Stimulated activated CD4-positive, alpha-beta T cell treated with anti-CD3 and anti-CD28 coated beads, Interleukin-12 subunit alpha, Interleukin-12 subunit beta, amount 100 ng/mL, for 48 hours (primary cell): ENCODE measurements around the gene SCN4A.
A peak's percentile ranks its signal among the peaks of the same experiment; 100 is the strongest.
"Not testable (repeated sequence)": the region's sequence is repeated elsewhere in the genome, so short reads cannot be mapped to it uniquely, and the experiment has no call there.

Experiments
- DNase-seq, 3 donors: peaks; one replicate each; pipeline ENCODE4 v3.0.0-alpha.2; 2020; ENCODE audit warnings: low read depth in 2 of 3, low spot score in 1 of 3

Gene SCN4A

DNA sequence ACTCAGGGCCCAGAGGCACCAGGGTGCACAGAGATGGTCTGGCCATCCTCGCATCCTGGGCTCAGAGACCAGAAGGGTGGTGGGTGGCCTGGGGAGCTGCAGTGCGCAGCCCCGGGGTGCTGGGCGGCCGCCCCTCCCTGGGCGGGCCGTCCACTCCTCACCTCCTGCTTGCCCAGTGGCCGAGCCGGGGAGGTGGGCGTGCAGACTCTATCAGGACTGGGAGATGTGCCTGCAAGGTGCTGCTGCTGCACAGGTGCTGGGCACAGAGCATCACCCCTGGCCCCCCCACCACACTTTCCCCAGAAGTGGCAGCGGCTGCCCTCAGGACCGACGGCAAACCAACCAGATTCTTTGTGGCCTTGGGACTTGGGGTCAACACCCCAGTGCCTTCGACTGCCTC is at the start of gene SCN4A:
TSS of gene SCN4A (minus strand) at position 123 of the 400 bp plus-strand sequence. CDS start at position 46, 77 bp downstream.
- no peak for DNase-seq

DNA sequence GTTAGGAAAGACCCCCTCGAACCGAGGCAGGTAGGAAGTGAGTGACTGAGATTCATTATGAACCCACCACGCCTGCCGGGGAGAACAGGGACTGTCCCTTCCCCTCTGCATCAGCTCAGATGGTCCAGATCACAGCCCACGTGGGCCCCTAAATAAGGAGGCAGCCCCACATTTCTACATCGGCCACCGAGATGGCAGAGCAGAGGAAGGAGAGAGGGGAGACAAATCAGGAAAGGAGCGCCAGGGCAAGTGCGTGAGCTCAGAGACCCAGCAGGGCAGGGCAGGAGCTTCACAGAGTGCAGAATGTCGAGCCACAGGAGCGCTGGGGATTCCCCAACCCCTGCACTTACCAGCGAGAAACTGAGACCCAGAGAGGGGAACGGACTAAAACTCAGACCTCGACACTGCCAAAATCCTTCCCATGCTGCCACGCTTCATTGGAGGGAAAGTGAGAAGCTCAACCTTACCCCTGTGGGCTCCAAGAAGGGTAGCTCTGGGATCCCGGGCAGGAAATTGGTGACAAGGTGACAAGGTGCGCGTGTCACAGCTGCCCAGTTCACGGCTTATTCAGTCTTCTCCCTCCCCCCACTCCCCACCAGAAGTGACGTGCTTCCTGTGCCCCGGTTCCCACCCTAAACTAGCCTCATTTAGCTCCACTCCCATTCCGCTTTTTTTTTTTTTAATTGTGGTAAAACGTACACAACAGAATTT is 47.5 kb upstream of the SCN4A start, which contains the start of gene ICAM2:
TSS of gene ICAM2 (minus strand) at position 578 of the 711 bp plus-strand sequence. CDS start 13,942 bp downstream, outside the sequence.
- DNase-seq: peak; percentile 77 to 79 (median 78)

DNA sequence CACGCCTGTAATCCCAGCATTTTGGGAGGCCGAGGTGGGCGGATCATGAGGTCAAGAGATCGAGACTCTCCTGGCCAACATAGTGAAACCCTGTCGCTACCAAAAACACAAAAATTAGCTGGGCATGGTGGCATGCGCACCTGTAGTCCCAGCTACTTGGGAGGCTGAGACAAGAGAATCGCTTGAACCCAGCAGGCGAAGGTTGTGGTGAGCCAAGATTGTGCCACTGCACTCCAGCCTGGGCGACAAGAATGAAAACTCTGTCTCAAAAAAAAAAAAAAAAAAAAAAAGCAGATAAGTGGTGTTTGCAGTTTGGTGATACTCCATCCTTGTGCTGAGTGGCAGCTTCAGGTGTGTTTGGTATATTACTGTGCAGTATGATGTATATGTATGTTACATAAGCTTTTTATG is 46.8 kb upstream of the SCN4A start:
- not testable (repeated sequence) for DNase-seq

DNA sequence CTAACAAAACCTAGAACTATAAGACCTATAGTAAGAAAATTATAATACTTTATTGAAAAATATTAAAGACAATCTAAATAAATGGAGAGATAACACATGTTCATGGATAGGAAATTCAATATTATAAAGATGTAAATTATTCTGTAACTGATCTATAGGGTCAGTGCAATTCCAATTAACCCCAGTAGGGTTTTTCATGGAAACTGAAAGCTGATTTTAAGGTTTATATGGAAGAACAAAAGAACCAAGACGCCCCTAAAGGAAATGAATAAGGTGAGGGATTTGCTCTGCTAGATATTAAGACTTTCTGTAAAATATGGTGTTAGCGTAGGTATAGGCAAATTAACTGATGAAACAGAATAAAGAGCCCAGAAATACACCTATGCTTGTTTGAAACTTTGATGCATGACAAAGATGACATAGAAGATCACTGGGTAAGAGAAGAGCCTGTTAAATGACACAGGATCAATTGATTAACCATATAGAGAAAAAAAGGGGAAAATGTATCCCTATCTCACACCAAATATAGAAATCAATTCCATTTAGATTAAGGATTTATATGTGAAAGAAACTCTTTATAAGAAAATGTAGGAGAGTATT is 44.8 kb upstream of the SCN4A start:
- no peak for DNase-seq

DNA sequence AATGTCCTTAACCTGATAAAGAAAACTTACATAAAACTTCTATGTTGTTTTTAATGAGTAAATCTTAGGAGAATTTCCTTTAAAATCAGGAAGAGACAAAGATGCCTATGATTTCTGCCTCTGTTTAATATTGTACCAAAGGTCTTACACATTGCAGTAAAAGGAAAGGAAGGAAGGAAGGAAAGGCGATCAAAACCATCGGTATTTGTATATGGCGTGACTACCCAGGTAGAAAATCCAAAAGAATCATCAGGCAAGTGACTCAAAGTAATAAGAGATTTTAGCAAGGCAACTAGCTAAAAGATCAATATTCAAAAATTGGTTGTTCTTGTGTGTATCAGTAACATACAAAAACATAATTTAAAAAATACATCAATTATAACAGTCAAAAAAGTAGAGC is 44.3 kb upstream of the SCN4A start:
- DNase-seq: no peak

DNA sequence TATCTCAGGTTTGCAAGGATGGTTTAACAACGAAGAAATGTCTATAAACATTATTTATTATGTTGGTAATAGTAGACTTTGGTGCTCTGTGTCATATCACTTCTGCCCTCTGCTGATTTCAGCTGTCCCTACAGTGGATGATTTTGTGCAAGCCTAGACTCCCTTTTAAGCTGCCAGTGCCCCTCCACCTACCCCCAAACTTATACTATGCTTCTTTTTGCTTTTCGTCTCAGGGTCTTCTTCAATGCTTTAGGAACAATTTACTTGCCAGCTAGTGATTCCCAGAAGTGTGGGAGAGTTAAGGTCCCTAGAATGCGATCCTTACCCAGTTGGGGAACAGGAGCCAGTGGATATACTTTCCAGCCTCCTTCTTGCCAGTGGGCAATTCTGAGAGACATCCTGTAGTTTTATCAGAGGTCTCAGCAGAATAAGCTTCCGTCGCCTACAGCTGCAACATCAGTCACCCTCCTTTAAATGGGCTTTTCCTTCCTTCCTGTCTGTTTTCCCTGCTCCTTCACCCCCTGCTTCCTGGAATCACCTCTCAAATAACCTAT is 43.6 kb upstream of the SCN4A start:
- DNase-seq: no peak

DNA sequence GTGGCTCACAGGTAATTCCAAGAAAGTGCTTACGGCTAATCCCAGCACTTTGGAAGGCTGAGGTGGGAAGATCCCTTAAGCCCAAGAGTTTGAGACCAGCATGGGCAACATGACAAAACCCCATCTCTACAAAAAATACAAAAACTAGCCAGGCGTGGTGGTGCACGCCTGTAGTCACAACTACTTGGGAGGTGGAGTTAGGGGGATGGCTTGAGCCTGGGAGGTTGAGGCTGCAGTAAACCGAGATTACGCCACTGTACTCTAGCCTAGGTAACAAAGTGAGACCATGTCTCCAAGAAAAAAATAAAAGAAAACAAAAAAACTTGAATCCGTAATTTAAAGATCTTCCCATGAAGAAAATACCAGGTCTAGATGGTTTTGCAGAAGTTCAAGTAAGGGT is 42.7 kb upstream of the SCN4A start:
- no peak for DNase-seq

DNA sequence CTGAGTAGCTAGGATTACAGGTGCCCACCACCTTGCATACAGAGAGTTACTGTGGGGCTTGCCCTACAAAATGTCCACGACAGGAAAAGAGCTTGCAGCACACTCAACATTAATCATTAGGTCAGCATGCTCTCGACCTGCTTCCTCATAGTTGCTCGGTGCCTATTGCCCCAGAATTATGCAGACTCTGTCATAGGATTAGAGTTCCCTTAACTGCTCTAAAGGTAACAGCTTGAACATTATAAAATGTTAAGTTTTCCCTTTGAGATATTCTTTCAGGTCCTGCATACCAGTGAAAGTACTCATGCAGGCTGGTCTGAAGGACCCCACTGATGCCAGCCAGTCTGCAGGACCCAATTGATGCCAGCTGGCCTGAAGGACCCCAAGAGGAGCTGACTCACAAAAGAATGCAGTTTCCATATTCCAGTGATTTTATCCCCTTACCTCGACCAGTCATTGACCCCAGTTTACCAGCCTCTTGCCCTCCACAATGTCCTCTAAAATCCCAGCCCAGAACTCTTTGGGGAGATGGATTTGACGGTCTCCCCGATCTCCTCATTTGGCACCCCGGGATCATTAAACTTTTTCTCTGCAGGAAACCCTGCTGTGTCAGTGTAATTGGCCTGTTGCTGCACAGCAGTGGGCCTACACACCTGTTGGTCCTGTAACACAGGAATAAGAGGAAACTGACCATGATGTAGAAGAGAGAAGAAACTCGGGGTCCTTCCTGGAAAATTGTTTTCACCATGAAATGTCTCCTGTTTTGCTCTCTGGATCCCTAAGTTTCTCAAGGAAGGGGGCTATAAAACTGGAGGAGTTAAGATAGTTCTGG is 37.1 kb upstream of the SCN4A start:
- DNase-seq: no peak

DNA sequence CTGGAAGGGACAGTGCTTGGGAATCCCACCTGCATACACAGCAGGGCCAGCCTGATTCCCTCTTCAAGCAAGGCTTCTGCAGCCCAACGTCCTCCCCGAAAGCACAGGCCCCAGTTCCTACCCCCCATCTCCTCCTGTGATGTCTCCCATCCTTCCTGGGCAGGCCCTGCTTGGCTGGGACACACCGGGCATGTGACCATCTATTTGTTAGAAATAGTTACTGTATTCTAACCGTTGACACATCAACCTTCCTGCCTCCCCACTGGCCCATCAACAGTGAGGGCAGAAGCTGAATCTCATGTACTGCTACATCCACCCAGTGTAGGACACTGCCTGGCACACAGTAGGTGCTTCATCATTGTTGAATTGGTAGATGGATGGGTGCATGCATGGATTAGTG is 36.1 kb upstream of the SCN4A start:
- DNase-seq: no peak

DNA sequence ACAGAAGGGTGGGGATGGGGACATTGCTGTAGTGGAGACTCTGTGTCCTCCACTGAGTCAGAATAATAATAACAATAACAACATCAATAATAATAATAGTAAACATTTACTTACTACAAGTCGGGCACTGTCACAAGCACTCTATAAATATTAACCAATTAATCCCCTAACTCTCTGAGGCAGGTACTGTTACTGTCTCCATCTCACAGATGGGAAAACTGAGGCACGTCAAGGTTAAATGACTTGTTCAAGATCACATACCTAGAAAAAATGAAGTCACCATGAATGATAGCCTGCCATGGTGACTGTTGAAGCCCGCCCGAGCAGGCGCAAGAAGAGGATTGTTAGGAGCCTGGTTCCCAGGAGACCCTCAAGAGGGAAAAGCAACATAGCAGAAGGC is 35.6 kb upstream of the SCN4A start:
- DNase-seq: no peak

DNA sequence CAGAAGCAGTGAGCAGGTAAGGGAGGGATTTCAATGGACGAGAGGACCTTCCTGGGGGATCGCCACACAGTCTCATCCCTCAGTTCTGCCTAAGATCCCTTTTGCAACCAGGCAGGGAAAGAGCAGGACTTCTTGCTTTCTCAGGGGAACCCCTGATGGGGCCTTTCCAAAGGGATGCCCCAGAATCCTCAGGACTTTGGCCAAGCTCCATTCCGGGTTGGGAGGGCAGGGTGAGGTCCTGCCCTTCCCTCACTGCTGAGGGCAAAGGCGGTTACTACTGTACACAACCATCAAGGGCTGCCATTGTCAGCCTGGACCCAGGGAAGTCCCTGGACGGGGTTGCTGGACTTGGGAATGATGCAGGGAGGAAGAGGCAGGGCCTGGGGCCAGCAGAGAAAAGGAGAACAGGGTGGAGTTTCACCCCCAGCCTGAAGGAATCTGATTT is 35.1 kb upstream of the SCN4A start:
- DNase-seq: no peak

DNA sequence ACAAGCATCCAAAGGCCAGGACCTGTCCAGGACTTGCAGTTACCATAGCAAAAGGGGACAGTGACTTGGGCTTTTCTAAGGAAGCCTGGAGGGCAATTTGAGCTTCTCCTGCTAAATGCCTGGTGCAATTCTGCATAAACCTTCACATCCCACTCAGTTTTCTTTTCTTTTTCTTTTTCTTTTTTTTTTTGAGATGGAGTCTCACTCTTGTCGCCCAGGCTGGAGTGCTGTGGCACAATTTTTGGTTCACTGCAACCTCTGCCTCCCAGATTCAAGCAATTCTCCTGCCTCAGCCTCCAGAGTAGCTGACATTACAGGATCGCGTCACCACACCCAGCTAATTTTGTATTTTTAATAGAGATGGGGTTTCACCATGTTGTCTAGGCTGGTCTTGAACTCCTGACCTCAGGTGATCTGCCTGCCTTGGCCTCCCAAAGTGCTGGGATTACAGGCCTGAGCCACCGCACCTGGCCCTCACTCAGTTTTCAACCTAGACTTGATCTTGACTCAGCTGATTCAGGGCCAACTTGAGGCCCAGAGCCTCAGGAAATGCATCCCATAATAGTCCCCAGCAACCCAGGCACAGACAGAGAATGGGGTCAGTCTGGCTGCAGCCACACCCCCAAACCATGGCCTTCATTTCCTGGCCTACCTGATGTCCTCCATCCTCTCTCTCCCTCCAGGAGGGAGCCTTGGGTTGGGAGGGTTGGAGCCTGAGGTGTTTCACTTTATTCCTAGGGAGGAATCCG is 34.5 kb upstream of the SCN4A start:
- not testable (repeated sequence) for DNase-seq

DNA sequence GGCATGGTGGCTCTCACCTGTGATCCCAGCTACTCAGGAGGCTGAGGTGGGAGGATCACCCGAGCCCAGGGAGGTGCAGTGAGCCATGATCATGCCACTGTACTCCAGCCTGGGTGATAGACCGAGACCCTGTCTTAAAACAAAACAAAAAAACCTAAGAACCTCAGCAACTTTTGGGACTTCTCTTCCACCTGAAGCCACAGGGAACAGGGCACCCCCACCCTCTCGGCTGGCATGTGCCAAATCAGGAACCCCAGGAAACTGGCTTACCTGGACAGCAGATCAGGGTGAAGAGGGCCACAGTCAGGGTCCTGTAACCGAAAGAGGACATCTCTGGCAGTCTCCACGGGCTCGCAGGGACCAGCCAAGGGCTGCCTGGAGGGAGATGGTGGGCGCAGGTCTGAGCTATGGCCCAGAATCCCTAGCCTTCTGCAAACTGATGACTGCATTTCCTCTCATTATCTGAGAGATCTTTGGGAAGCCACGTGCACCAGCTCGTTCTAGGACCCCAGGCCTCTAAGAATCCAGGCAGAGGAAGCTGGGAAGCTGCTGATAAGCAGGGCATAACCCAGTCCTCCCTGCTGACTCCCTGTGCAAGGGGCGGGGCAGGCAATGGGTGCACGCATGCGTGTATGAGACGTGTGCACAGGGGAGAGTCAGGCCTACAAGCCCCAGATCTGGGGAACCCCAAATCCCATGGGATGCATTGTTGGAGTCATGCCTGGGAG is 33.8 kb upstream of the SCN4A start:
- no peak for DNase-seq

DNA sequence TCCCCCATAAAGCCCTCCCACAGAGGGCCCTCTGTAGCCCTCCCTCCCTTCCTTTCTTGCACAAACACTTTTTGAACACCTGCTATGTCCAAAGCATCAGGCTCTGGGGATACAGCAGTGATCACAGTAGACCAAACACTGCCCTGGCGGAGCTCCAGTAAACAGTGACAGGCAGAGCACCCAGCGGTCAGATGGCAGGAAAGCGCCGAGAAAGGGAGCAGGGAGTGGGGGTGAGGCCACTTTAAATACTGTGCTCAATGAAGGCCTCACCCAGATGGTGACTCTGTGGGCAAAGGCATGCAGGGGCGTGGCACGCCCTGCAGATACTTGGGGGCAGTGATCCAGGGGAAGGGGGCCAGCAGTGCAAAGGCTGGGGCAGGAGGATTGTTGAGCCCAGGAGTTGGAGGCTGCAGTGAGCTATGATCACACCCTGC is 33.0 kb upstream of the SCN4A start:
- DNase-seq: no peak

DNA sequence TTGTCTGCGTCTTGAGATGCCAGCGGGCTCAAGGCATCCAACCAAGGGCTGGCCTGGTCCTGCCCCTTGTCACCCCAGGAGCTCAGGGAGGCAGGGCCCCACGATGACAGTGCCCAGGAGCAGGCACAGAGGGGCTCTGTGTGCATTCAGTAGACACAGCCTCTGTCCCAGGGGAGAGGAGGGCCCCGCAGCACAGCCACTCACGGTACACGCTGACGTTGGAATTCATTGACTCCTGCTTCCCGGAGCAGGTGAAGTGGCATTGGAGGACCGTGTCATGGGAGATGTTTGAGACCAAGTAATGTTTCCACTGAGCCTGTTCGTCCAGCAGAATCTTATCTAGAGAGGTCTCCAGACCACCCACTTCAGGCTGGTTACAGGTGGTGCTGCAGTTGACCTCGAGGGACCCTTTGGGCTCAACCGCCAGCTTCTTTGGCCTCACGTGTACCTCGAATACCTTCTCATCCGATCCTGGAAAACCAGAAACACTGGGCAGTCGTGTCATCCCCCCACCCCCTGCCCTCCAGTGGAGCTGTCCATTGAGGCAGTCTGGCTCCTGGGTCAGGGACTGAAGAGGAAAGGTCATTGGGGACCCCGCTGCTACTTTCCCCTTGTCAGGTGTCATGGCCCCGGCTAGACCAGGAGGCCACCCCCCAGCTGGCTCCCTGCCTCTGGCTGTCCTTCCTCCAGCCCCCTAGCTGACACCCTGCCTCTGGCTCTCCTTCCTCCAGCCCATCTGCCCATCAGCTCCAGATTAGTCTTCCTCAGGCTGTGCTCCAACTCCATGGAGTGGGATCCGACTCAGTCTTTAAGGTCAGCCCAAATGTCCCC is 32.4 kb upstream of the SCN4A start:
- DNase-seq: no peak

DNA sequence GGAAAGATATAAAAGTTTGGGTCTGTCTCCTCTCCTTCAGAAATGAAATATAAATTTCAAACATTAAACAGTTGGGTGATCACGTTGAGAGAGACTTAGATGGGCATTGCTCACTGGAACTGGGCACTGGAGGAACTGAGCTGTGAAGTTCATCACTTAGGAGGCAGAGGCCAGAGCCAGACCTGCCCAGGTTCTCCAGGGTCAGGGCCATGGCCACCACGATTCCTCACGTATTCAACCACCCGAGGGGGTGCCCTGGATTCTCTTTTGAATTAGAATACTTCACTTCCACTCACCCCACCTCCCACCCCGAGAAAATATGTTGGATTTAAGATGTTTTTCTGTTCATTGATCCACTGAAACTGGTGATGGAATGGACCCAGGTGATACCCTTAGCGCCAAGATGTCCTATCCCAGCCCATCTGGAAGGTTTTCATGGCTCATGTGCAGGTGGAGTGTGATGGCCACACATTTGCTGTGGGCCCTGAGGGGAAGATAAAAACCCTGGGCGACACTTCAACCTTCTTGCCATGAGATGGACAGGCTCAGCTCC is 31.6 kb upstream of the SCN4A start:
- no peak for DNase-seq

DNA sequence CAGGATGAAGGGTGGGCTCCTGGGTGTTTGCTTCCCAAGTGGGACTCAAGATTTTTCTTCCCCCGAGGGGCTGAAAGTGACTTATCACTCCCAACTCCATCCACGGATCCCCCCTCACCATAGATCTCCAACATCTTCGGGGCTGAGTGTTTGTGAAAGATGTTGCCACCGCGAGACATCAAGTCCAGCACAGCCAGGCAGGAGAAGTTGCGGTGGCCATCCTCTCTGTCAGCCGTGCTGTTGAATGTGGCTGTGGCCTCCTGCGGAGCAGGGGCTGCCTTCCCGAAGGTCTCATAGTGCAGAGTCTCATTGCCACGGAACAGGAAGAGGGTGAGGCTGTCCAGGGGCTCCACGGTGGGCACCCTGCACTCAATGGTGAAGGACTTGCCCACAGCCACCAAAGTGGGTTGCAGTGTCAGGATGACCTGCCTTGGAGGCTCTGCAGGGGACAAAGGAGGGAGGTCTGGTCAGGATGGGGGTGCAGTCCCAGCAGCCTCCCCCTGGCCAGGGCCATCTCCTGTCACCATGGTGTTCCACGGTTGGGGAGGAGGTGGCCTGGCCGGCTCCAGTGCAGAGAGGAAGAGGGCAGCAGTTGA is 30.9 kb upstream of the SCN4A start:
- DNase-seq: no peak

DNA sequence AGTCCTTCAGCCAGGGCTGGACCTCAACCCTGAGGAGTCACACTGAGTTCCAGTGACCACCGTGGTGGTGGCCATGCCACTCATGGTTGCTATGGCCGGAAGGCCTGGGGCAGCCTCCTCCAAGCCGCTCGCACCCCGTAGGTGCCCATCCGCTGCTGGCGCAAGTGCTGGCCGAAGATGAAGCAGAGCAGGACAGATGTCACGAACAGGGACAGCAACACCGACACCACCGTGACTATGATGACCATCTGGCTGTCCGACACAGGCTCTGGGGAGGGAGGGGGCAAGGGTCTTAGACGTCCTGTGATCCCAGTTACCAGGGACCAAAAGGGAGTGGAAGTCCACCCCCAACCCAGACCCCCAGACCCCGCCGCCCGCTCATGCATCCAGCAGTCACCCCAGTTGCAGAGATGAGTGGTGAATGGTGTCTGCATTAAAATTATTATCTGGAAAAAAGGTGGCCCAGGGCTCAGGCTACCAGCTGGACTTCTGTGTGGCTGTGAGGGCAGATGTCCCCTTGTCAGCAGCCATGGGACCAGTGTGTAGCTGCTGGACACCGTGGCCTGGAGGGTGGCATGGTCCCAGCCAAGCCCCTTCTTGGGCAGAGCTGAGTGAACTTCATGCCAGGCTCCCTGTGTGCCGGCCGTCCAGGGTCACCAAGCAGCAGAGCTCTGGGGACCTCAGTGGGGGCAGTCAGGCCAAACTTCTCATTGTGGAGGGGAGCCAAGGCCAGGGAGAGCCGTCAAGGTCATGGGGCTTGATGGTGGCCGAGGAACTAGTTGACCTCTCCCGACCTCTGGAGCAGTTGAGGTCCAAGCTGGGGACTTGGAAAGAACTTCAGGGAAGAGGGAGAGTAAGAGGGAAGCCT is 30.2 kb upstream of the SCN4A start:
- DNase-seq: no peak
